HTERT RPE-1 (cell line): ENCODE data around the gene SYCP3.

Experiments
- in situ Hi-C: fragments of 300-500 bp; cut with MboI; formaldehyde crosslinking; loops from 4 replicates; pipeline ENCODE4 v1.14.3; 2020; ENCODE audit warnings: low sequenced_read_pairs

SYCP3 gene

DNA sequence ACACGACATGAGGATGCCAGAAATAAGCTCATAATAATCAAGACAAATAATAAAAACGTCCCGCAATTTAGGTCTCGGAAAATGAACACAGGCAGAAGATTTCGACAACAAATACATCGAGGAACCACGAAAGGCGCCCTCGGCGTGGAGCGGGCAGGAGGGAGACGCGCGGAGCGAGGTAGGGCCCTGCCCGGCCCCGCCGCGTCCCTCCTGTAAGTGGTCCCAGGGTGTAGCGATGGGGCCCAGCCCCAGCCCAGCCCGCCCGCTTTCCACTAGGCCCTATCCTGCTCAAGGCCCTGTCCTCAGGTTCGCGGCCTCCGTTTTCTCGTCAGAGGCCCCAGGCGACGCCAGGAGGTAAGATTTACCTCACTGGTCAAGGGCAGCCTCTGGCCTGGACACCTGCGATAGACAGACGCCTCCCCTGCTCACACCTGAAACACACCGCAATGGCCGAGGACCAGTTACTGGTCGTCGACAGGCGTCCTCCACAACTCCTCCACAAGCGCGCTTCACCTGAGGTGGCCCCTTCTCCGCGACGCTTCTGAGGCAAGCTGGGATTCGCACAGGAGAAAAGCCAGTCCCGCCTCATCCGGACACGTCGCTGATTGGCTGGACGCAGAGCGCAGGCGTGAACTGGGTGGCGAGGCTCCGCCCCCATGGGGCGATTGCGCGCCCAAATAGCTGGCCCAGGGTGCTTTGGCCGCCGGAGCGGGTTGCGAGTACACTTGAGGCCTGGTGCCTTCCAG is at the start of gene SYCP3:
Gene SYCP3, minus strand, starts transcription at position 543 of the 746 bp plus-strand sequence. CDS start 1,527 bp downstream, outside the sequence.
- in situ Hi-C loops: no loop called here

DNA sequence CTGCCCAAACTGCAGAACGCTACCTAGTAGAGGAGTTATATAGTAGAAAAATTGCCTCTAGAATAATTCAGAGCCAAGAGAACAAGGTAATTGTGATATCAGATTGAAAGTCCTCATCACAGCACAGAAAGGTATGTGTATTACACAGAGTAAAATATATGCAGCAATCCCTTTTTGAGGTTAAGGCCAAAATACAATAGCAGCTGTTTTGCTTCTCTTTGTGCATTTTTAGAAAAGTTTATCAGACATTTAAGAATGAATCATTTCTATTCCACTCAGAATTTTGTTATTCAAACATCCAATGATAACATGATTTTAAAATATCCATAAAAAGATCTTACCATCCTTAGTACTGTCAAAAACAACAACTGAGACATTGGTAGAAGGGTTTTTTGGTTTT is 46.4 kb upstream of the SYCP3 start:
- in situ Hi-C loops: no loop called here

DNA sequence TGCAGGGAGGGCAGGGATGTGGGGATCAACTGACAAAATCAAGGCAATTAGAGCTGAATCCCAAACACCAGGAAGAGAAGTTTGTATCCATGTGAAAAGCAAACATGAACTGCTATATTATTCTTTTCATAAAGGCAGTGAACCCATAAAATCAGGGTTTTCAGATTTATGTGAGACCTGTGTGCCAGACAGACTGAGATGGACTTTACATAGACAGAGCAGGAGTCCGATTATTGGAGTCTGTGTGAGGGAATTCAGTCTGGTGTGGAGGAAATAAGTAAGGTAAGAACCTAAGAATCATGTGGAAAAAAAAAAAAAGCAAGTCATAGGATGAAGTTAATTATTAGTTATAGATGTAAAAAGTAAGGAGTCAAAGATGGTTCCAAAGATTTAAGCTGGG is 45.1 kb upstream of the SYCP3 start:
- in situ Hi-C loops: no loop called here

GRCh38 chr12:101783838-101784237 is 44.6 kb upstream of the SYCP3 start:
- in situ Hi-C loops: no loop called here

- in situ Hi-C loops: no loop called here
Measured at GRCh38 chr12:101783150-101783549, 43.9 kb upstream of the SYCP3 start.

DNA sequence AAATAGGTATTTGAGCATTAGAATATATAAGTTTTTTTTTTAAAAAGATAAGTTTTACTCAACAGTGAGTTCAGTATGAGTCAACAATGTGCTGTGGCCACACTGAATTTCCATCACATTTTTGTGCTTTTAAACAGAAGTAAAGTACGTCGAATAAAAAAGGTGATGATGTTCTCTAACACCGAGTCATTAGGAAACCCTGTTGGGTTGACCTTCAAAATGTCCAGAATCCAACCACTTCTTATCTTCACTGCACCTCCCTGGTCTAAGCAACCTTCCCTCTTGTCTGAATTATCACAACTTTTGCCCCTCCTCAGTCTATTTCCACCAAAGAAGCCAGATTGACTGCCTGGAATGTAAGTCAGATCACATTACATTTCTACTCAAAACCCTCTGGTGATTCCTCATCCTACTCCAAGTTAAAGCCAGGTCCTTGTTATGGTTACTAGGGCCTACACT is 43.0 kb upstream of the SYCP3 start:
- in situ Hi-C loops: no loop called here

- in situ Hi-C loops: no loop called here
Measured at GRCh38 chr12:101781834-101782233, 42.6 kb upstream of the SYCP3 start.

GRCh38 chr12:101780599-101780998 is 41.3 kb upstream of the SYCP3 start:
- in situ Hi-C loops: no loop called here

DNA sequence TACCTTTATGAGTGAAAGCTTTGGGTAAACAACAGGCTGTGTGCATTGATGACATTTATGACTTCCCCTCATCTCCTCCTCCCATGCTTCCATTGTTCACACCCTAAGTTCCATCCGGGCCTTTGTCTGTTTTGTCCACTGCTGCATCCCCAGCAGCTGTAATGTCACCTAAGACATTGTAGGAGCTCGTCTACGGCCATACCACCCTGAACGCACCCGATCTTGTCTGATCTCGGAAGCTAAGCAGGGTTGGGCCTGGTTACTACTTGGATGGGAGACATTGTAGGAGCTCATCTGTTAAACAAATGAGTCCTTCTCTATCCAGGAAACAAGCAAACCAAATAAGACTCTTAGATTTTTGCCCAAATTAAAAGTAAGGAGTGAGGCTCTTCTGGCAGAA is 40.4 kb upstream of the SYCP3 start:
- in situ Hi-C loops: no loop called here

DNA sequence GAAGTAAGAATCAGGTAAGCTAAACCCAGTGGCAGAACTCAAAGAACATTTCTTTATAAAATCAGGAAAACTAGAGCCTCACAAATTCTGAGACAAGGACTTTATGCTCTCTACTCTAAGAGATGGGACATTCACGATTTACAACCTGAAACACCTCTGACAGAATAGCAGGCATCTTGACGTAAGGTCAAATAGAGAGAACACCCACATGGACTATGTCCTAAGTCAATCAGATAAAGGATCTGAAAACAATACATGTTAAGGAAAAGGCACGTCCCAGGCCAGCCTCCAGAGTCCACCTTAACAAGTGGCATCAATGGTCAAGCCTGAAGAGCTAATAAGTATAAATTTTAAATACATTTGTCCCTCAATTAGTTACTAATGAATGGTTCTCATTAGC is 39.9 kb upstream of the SYCP3 start:
- in situ Hi-C loops: no loop called here

- in situ Hi-C loops: no loop called here
Measured at GRCh38 chr12:101777978-101778377, 38.7 kb upstream of the SYCP3 start.

DNA sequence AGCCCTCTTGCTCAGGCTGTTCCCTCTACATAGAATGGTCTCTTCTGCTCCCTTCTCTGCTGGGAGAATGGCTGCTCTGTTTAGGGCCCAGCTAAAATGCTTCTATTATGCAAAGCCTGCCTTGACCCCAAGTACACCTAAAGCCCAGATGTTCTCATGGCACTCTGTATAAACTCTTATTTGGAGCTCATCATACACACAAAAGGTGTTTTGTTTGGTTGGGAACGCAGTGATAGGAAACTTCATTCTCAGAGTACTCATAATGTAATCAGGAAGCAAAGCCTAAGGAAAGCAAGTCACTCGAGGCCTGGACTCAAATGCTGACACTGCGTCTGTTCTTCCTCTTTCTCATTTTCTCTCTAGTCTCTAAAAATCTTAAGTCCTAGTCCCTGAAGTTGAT is 38.2 kb upstream of the SYCP3 start:
- in situ Hi-C loops: no loop called here

DNA sequence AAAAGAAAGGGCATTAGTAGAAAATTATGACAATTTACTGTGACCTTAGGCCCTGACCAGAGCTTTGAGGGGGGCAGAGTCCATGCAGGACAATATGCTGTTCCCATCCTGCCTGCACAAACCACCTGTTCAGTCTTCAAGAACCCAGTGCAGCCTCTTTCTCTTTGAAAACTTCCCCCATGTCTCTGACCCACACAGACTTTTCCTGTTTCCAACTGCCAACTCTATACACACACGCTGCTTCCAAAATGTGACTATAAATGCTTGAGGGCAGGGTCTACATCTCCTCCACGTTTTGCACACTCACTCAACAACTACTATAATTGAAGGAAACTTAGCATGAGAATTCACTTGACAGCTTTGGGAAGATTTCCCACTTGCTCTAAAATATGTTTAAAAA is 36.6 kb upstream of the SYCP3 start:
- in situ Hi-C loops: no loop called here

- in situ Hi-C loops: no loop called here
Measured at GRCh38 chr12:101773650-101774162, 34.4 kb upstream of the SYCP3 start.

GRCh38 chr12:101772012-101772775 is 32.9 kb upstream of the SYCP3 start:
- in situ Hi-C loops: no loop called here

DNA sequence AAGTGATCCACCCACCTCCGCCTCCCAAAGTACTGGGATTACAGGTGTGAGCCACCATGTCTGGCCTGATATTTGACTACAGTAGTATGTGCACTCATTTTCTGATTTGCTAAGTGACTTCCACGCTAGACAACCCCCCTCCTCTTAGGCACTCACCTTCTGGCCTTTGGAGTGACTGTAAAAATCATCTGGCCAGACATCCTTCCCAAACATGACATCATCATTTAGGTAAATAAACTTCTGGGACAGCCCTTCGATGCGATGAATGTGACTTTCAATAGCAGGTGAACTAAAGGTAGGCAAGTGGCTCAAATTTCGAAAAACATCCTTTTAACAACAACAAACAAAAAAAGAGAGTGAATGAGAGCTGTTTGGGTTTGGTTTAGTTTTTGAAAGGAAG is 30.6 kb upstream of the SYCP3 start:
- in situ Hi-C loops: no loop called here

GRCh38 chr12:101768781-101769180 is 29.5 kb upstream of the SYCP3 start:
- in situ Hi-C loops: no loop called here

- in situ Hi-C loops: no loop called here
Measured at GRCh38 chr12:101767537-101767936, 28.3 kb upstream of the SYCP3 start.

DNA sequence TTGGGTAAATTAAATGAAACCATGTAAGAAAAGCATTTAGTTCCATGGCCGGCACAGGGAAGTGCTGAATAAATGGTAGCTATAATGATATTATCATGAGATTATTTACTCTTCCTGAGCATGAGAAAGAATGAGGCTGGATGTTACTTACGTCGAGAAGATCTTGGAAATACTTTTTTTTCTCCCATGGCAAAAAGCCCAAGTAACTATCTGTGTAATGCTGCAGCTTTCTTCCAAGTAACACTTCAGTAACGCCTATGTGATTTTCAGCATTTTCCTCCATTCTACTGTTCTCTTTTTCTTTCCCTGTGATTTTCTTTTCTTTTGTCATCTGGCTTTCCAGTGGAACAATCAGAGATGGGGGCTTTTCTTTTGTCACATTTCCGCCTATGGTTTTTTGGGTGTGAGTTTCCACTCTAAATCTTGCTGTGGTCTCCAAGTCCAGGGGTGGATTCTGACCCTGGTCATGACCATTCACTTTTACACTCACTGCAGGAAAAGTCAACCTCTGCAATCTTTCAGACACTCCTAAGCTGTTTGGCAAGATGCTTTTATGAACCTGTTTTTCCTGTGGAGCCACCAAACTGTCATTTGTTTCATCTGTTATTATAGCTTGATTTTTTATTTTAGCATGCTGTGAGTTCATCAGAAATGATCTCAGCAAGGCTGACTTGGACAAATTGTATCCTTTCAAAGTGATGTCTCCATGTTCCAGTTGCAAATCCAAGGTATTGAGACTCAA is 25.0 kb upstream of the SYCP3 start:
- in situ Hi-C loops: no loop called here

DNA sequence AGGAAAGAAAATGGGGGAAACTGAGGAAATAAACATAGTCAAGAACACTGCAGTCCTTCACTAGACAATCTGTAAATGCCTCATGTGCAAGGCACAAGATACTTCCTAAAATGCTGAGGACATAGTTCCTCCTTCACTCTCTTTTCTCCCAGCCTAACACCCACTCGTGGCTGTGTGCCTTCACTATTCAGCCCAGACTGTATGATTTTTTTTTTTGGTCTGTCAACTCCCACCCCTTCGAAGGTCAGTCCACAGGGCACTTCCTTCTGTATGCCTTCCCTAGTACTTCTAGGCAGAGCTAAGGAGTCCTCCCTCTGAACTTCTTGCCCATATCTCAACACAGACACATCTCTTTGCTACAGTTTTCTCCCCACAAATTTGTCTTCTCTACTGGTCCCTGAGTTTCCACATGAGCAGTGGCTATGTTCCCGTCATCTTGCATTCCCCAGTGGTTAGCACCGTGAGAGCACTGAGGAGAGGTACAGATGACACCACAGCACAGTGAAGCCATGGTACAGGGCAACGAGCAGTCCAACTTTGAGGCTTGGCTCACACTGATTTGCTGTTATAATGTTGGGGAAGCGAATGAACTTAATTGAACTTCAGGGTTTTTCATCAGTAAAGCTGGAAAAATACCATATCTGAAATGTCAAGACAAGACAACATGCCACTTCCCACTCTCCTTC is 24.1 kb upstream of the SYCP3 start:
- in situ Hi-C loops: no loop called here

GRCh38 chr12:101761781-101762180 is 22.5 kb upstream of the SYCP3 start:
- in situ Hi-C loops: no loop called here
